HG03442 (cell line): ENCODE measurements around the gene HOXD10.

Experiments
- ATAC-seq: cut with Tn5 transposase; IDR thresholded peaks from one replicate; pipeline ENCODE4 v1.9.1; 2021; ENCODE audit warnings: mild to moderate bottlenecking, moderate library complexity; ENCODE audit not compliant: unreplicated experiment

The HOXD10 gene

DNA sequence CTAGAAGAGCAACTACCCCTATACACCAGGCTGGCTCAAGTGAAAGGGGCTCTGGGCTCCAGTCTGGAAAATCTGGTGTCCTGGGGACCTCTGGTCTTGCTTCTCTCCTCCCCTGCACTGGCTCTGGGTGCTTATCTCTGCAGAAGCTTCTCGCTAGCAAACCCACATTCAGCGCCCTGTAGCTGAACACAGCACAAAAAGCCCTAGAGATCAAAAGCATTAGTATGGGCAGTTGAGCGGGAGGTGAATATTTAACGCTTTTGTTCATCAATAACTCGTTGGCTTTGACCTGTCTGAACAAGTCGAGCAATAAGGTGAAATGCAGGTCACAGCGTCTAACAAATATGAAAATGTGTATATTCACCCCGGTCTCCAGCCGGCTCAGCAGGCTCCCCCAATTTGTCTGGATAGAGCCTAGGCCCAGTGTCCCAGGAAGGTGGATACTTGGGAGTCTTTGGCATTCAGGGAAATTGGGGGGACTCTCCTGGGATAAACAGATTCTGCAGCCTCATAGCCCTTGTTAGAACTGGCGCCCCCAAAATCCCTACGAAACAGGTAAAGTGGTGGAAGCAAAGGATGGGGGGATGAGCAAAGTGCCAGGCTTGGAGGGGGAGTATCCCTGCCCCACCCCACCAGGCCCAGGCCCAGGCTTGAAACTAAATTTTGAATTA lies 32.3 kb downstream of the HOXD10 start:
- ATAC-seq: no peak

GRCh38 chr2:176149481-176149938 lies 32.9 kb downstream of the HOXD10 start:
- no peak for ATAC-seq

DNA sequence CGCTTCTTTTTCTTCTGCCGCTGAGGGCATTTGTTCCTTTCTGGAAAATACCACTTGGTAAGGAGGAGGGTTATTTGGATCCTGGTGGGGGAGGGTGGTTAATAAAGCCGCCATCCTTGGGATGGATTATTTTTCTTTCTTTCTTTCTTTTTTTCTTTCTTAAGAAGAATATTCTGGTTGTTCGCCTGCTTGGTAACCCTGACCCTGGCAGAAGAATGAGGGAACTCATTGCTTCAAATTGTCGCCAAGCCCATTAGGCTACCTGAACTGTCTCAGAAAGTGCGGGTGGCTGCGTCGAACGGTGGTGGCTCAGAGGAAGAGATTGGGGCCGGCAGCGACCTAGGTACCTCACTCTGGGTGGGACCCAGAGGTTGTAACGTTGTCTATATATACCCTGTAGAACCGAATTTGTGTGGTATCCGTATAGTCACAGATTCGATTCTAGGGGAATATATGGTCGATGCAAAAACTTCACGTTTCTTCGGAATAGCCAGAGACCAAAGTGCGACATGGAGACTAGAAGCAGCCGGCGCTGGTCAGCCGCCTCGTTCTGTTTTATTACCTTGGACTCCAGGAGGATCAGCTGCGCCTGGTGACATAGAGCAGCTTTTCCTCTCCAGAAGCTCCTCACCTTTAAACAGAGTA lies 33.5 kb downstream of the HOXD10 start:
- no peak for ATAC-seq

- ATAC-seq: no peak
Observed at GRCh38 chr2:176150584-176151441, 34.2 kb downstream of the HOXD10 start.

GRCh38 chr2:176151442-176152287 lies 35.1 kb downstream of the HOXD10 start, which contains the start of gene HOXD4:
HOXD4 (plus strand) TSS chr2:176151550; CDS start chr2:176151634, 84 bp downstream.
- no peak for ATAC-seq

- ATAC-seq: no peak
Observed at GRCh38 chr2:176152350-176153181, 36.0 kb downstream of the HOXD10 start.

DNA sequence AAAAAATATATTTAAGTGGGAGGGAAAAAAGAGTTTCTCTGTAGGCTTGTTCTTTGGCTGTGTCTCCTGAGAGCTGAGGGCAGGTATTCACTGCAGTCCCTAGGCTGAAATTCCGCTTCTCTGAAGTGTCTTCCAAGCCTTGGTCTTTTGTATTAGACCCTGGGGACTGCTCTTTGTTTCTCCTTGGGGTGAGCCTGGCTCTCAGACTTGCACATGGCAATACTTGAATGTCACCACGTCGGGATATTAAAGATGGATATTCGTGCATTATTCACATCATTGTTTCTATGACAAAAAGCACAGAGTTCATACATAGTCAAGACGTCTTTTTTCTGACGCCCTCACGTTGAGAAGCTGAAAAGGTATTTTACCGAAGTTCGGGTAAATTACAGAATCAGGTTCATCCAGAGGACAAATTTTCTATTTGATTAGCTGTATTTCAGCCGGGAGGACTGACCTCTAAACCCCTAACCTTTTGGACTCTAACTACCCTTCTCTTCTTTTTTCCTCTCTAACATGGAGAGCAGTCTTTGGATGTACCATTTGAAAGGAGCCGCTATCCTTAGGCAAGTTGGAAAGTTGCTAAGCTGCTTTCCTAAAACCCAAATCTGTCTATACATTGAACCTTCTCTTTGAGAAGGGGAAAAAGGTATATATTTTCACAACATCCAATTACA lies 38.1 kb downstream of the HOXD10 start:
- ATAC-seq: no peak

DNA sequence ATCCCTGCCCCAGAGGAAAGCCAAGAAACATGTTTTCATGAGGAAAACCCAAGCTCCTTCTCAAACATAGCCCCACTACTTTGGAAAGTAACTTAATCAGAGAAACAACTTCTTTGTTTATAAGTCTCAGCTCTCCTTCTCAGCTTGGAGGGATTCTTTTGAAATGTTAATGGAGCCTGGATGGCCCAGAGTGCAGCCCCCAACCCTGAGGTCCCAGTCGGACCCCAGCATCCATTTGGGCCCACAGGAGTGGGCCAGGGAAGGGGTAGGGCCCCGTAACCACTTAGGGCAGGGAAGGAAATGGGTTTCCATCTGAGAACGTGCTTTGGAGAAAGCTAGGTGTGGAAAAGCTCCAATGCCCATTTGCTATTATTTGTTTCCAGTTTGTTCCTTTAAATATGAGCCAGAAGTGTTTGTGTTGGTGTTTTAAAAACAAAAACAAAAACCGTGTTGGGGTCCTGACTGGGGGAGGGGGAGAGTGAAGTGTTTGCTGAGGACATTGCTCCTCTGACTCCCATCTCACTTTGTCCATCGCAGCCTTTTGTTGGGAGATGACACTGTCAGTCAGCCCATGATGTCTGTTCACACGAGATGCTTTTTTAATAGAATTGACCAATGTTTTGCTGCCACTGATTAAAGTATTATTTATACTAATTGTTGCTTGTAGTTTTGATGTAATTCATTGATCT lies 38.9 kb downstream of the HOXD10 start:
- no peak for ATAC-seq

GRCh38 chr2:176156301-176156806 lies 39.8 kb downstream of the HOXD10 start:
- no peak for ATAC-seq

DNA sequence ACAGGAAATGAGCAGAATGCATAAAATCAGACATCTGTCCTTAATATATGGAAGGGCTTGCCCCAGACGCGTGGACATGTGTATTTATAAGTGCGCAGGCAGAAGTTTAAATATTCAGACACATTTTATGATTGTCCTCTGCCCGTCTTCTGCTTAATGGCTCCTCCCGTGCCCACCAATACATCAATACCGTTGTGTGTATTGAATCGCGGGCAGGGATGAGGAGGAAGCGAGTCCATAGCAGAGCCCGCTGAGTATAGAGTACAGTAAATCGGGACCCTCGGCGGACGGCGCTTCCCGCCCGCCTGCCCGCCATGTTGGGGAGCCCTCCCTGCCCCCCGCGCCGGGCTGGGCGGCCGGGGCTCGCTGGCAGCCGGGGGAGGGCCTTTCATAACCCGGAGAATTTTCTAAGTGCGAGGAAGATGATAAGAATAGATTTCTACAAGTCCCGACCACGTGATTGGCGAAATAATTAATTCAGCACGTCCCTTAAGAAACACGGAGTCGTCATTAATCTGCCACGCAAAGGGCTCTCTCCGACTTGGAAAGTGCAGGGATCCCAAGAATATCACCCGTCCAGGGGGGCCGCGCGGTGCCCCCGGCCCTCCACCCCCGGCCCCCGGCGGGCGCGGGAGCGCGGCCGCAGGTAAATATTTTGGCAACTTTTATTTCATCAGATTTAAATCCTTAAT lies 40.4 kb downstream of the HOXD10 start, which contains the start of gene HOXD3:
HOXD3 (plus strand) TSS at position 501 of the 692 bp plus-strand sequence. CDS start 11,808 bp downstream, outside the sequence.
- ATAC-seq: no peak

DNA sequence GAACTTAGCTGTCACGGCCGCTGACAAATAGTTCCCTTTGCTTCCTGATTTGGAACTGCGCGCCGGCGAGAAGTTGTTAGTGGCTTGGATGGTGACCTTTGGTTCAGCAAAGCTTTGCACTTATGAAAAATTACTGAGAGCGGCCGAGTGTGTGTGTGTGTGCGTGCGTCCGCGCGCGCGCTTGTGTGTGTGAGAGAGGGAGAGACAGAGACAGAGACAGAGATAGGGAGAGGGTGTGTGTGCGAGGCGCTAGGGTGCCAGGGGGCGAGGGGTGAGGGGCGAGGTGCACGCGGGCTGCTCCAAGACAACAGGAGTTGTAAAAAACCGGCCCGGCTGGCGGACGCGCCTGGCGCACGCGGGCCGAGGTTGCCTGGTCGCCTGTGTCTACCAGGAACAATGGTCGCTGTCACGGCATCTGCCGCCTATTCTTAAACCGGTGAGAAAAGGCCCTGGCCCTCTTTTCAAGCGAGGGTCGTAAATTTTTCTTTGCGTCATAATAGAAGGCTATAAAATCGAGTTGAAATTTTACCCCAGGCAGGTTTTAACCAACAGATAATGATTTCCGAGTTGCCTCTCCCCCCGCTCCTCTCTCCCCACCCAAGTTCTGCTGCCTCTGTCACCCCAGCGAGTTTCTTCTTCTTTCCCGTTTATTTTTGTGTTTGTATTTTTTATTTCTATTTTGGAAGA lies 41.1 kb downstream of the HOXD10 start:
- no peak for ATAC-seq

DNA sequence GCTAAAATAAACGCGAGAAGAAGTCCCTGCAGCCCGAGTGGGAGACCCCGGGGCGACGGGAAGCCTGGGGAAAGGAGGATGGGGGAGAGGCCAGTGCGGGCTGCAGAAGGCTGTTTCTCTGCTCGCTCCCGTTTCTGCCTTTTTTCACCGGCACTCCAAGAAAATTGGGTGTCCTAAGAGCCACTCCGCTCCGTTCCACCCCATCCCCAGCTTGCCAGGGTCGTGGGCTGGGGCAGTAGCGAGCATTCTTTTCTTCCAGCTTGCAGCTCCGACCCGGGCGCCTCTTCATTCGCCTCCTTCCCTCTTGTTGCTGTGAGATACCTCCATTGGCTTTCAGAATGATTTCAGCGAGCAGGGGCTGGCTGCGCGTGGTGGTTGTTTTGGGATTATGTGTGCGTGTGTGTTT lies 41.6 kb downstream of the HOXD10 start:
- ATAC-seq: no peak

DNA sequence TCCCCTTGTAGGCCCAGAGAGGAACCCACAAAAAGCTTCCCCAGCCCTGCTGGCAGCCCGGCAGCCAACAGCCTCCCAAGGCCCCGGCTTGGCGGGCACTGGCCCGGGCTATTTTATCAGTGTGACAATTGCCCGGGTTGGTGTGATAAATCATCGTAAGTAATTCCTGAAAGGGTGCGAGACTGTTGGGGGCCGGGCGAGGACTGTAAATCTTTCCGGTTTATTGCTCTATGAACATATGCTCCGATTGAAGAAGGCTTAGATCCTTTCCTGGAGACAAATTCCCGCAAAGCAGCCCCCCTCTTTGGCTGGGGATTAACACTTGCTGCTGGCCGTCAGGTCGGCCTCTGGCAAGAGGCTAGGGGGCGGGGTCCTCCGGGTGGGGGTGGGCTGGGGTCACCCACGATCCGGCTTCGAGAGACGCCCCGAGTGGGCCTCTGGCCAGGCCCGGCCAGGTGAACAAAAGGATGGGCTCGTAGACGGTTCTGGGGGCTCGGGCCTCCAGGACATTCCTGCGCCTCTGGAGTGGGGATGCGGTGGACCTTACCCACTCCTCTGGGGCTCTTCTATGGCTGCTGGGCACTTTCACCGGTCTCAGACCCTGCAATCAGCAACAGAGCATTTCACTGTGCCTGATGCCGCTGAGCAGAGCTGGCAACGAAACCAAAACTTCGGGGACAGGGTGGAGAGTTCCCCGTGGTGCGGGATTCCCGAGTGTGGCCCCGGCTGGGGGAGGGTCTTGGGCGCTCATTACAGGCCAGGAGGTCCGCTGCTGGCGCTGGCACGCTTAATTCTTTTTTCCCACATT lies 42.5 kb downstream of the HOXD10 start:
- ATAC-seq: no peak

DNA sequence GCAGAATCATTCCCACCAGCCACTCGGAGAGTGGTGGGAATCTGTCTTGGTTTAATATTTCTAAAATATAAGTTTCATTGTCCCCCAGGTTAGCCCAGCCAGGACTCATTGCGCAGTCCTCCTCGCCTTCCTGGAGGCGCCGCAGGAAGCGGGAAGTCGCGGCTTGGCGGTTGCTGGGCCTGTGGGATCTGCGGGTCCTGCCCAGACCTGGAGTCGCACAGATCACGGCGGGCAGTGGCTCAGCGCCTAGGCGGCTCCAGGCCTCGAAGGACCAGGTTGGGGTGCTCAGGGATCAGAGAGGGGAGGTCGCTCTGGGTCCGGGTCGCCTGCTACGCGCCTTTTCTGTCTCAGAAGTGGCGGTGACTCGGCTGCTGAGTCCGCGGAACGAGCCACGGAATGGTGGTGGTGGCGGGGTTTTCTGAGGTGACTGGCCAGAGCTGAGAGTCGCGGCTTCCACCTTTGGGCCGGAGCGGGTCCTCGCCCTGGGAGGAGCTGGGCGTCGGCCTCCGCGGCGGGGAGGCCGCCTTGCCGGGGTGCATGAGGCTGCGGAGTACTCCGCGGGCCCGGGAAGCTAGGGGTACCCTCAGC lies 43.2 kb downstream of the HOXD10 start:
- ATAC-seq: no peak

DNA sequence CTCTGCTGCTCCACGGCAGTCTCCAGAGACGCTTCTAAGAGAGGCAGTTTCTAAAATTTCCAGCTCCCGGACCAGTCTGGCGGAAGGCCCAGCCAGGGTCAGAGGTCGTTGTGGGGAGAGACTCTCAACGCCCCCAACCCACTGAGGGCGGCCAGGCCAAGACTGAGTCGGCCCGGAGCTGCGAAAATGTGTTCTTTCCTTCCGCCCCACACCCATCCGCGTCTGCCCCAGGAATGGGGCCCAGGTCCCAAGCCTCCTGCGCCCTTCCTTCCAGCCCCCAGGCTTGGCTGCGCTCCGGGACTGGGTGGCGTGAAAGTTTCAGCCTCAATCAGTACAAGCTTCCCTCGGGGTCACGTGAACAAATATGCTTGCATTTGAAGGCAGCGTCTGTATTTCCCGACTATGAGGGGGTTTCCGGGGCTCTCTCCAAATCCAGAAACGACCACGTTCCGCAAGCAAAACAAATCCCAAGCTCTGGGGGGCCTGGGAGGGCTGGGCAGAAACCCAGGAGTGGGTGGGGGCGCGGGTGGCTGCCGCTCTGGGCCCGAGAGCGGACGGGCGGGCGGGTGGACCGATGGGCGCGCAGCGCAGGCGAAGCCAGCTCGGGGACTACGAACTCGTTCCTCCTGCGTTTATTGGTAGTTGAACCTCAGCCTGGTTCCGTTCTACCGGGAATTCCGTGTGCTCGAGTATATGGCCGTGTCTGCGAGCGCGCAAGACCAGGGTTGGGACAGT lies 43.8 kb downstream of the HOXD10 start:
- ATAC-seq: no peak
